Omental fat pad (tissue), 4 donors: Measurements from ENCODE around the gene EXPH5. TPM values are rescaled to one million over a fixed set of nuclear protein-coding genes. Genes with fewer than 3 reads are reported as not detected.
A peak's percentile ranks its signal among the peaks of the same experiment; 100 is the strongest.

Experiments used
- ATAC-seq: fragments of 150-250 bp; one replicate; pipeline ENCODE4 v1.9.1; 2016; ENCODE audit warnings: mild to moderate bottlenecking, moderate library complexity; ENCODE audit not compliant: low FRiP score
- DNase-seq: peaks from one replicate; pipeline ENCODE4 v3.0.0-alpha.2; 2019; ENCODE audit warnings: low spot score
- CTCF ChIP-seq, 3 donors: fragments of 450-650 bp; IDR thresholded peaks; one replicate each; pipeline ENCODE4 v1.5.1; 2016 to 2017; ENCODE audit warnings: antibody characterized with exemption in 3 of 3, mild to moderate bottlenecking in 3 of 3, moderate library complexity in 2 of 3
- total RNA-seq, 4 donors: library from RNA; depleted of rRNA; stranded (reverse); fragments of >200 nt; gene quantifications; one replicate each; pipeline ENCODE4 v1.1.0, GENCODE V29; 2016

The EXPH5 gene
- total RNA-seq, 4 donors from 2014 or later = 0.32 to 1.8 (median 0.71) TPM

GRCh38 chr11:108497317-108498045 is 96.1 kb downstream of the EXPH5 start:
- ATAC-seq = peak; percentile 100
- no peak for TF ChIP-seq CTCF (IDR thresholded peaks at IDR 0.05)
- DNase-seq = peak; percentile 67

- TF ChIP-seq CTCF (IDR thresholded peaks at IDR 0.05) = no peak
These were observed 96.8 kb downstream of the EXPH5 start for GRCh38 chr11:108496643-108497256.

GRCh38 chr11:108495326-108495725 is 98.2 kb downstream of the EXPH5 start:
- TF ChIP-seq CTCF (IDR thresholded peaks at IDR 0.05) = no peak
- DNase-seq (no peak), ATAC-seq (no peak)

More at GRCh38 chr11:108496643-108497256, 96.8 kb downstream of the EXPH5 start:
- no peak for DNase-seq
- no peak for ATAC-seq

- ATAC-seq = no peak
- no peak for DNase-seq
- no peak for TF ChIP-seq CTCF (IDR thresholded peaks at IDR 0.05)
These were observed 99.4 kb downstream of the EXPH5 start for GRCh38 chr11:108494182-108494581.

GRCh38 chr11:108491936-108492335 is 101.6 kb downstream of the EXPH5 start:
- TF ChIP-seq CTCF (IDR thresholded peaks at IDR 0.05) = no peak
- no peak for DNase-seq
- no peak for ATAC-seq

GRCh38 chr11:108486828-108487227 is 106.7 kb downstream of the EXPH5 start:
- no peak for ATAC-seq
- DNase-seq = no peak
- no peak for TF ChIP-seq CTCF (IDR thresholded peaks at IDR 0.05)

- ATAC-seq (no peak), DNase-seq (no peak)
- TF ChIP-seq CTCF (IDR thresholded peaks at IDR 0.05) = no peak
These were observed 107.2 kb downstream of the EXPH5 start for GRCh38 chr11:108486331-108486730.
